Uterus (tissue), 4 donors: ENCODE results near the gene SPATA9. TPM values are rescaled to one million over a fixed set of nuclear protein-coding genes. Genes with fewer than 3 reads are reported as not detected.
A peak's percentile ranks its signal among the peaks of the same experiment; 100 is the strongest.

Experiments
- DNase-seq, 2 donors: peaks; one replicate each; pipeline ENCODE4 v3.0.0-alpha.2; 2019 to 2020
- H3K27ac ChIP-seq, 2 donors: fragments of 200-600 bp; sonication (generic); 1 replicate in 1 of 2; 2 replicates in 1 of 2; pipeline ENCODE4 v1.5.1; 2016 to 2018
- H3K27me3 ChIP-seq, 2 donors: fragments of 200-600 bp; sonication (generic); one replicate each; pipeline ENCODE4 v1.5.1; 2018 to 2019; ENCODE audit warnings: control low read depth in 1 of 2
- H3K36me3 ChIP-seq, 2 donors: fragments of 200-600 bp; sonication (generic); one replicate each; pipeline ENCODE4 v1.5.1; 2019; ENCODE audit warnings: control low read depth in 1 of 2
- H3K4me1 ChIP-seq, 2 donors: fragments of 200-600 bp; sonication (generic); one replicate each; pipeline ENCODE4 v1.5.1; 2018 to 2019; ENCODE audit warnings: control low read depth in 1 of 2
- H3K4me3 ChIP-seq, 2 donors: fragments of 200-600 bp; sonication (generic); 1 replicate in 1 of 2; 2 replicates in 1 of 2; pipeline ENCODE4 v1.5.1; 2018 to 2019; ENCODE audit warnings: mild to moderate bottlenecking in 1 of 2
- H3K9me3 ChIP-seq, 2 donors: fragments of 200-600 bp; sonication (generic); one replicate each; pipeline ENCODE4 v1.5.1; 2019; ENCODE audit warnings: control low read depth in 1 of 2
- CTCF ChIP-seq, 4 experiments: fragments of 200-600 bp in 2 of 4; fragments of 450-650 bp in 2 of 4; sonication (generic) in 2 of 4; IDR thresholded peaks; one replicate each; pipeline ENCODE4 v1.5.1; 2016 to 2019; ENCODE audit warnings: antibody characterized with exemption in 4 of 4, mild to moderate bottlenecking in 2 of 4, moderate library complexity in 1 of 4
- POLR2A ChIP-seq, 2 donors: fragments of 450-650 bp; IDR thresholded peaks; one replicate each; pipeline ENCODE4 v1.6.1; 2016; ENCODE audit warnings: antibody characterized with exemption in 2 of 2, mild to moderate bottlenecking in 1 of 2, moderate library complexity in 1 of 2
- intact Hi-C: fragments of 100-400 bp; cut with DNase I; formaldehyde crosslinking; loops from one replicate; pipeline ENCODE4 v1.15.1; 2023; ENCODE audit warnings: low total_unique reads
- total RNA-seq, 4 donors: library from RNA; depleted of rRNA in 3 of 4; stranded (reverse); fragments of >200 nt in 3 of 4; gene quantifications; one replicate each; pipeline versions ENCODE4 v1.1.0 to v1.2.4, GENCODE V29; 2014 to 2023
- donor health status: DM: yes; HTN: yes; CAD: no.

The SPATA9 gene
- total RNA-seq, 4 donors from 2014 or later = 0.34 to 1.6 TPM; not detected in 2

GRCh38 chr5:95667678-95668077 is 15.1 kb downstream of the SPATA9 start:
- Histone ChIP-seq H3K4me3 (no peak overlapping the region), H3K27ac (no peak overlapping the region), H3K9me3 (no peaks in the 10 kb centered on the region), H3K27me3 (no peaks in the 10 kb centered on the region), H3K4me1 (no peaks in the 10 kb centered on the region), H3K36me3 (no peaks in the 10 kb centered on the region)
- no peak for DNase-seq
- intact Hi-C loops = no loop called here
- TF ChIP-seq CTCF (IDR thresholded peaks at IDR 0.05) = no peak
- no peak for TF ChIP-seq POLR2A (IDR thresholded peaks at IDR 0.05)

GRCh38 chr5:95667061-95667618 is 15.7 kb downstream of the SPATA9 start:
- no peaks in the 10 kb centered on the region for H3K36me3 ChIP-seq
- H3K27ac ChIP-seq = no peak overlapping the region
- H3K9me3 ChIP-seq = no peaks in the 10 kb centered on the region
- no peak for TF ChIP-seq CTCF (IDR thresholded peaks at IDR 0.05)
- no peak for TF ChIP-seq POLR2A (IDR thresholded peaks at IDR 0.05)
- H3K4me3 ChIP-seq = no peak overlapping the region
- H3K27me3 ChIP-seq = no peaks in the 10 kb centered on the region
- intact Hi-C loops = no loop called here
- no peaks in the 10 kb centered on the region for H3K4me1 ChIP-seq
- no peak for DNase-seq

- Histone ChIP-seq H3K27me3 (no peaks in the 10 kb centered on the region), H3K27ac (no peak overlapping the region), H3K4me3 (no peak overlapping the region), H3K9me3 (no peaks in the 10 kb centered on the region), H3K36me3 (no peaks in the 10 kb centered on the region), H3K4me1 (no peaks in the 10 kb centered on the region)
- no peak for DNase-seq
- TF ChIP-seq CTCF (IDR thresholded peaks at IDR 0.05) (peak; percentile 62 to 73 (median 71)), POLR2A (IDR thresholded peaks at IDR 0.05) (no peak)
- intact Hi-C loops = no loop called here
These were observed 18.5 kb downstream of the SPATA9 start for GRCh38 chr5:95664204-95664786.

- Histone ChIP-seq H3K4me1 (no peaks in the 10 kb centered on the region), H3K27ac (no peak overlapping the region), H3K36me3 (no peaks in the 10 kb centered on the region), H3K4me3 (no peak overlapping the region), H3K9me3 (no peaks in the 10 kb centered on the region), H3K27me3 (no peaks in the 10 kb centered on the region)
- DNase-seq = no peak
- intact Hi-C loops = no loop called here
- TF ChIP-seq CTCF (IDR thresholded peaks at IDR 0.05) = no peak
- TF ChIP-seq POLR2A (IDR thresholded peaks at IDR 0.05) = no peak
These were observed 19.8 kb downstream of the SPATA9 start for GRCh38 chr5:95662946-95663345.

GRCh38 chr5:95660060-95660459 is 22.7 kb downstream of the SPATA9 start:
- Histone ChIP-seq H3K4me3 (no peak overlapping the region), H3K36me3 (no peaks in the 10 kb centered on the region), H3K4me1 (no peaks in the 10 kb centered on the region), H3K27ac (no peak overlapping the region), H3K27me3 (no peaks in the 10 kb centered on the region), H3K9me3 (no peaks in the 10 kb centered on the region)
- intact Hi-C loops = no loop called here
- no peak for DNase-seq
- no peak for TF ChIP-seq POLR2A (IDR thresholded peaks at IDR 0.05)
- TF ChIP-seq CTCF (IDR thresholded peaks at IDR 0.05) = no peak
